ENCODE results near the gene FBXL15. TPM values are rescaled to one million over a fixed set of nuclear protein-coding genes. Genes with fewer than 3 reads are reported as not detected.
A peak's percentile ranks its signal among the peaks of the same experiment; 100 is the strongest.

The FBXL15 gene
- total and polyA plus RNA-seq, 2 of the 13 experiments (the other 11 are each of a cell fraction or from before 2014, with no cell fraction given) = 4.3 to 8.3 TPM

DNA sequence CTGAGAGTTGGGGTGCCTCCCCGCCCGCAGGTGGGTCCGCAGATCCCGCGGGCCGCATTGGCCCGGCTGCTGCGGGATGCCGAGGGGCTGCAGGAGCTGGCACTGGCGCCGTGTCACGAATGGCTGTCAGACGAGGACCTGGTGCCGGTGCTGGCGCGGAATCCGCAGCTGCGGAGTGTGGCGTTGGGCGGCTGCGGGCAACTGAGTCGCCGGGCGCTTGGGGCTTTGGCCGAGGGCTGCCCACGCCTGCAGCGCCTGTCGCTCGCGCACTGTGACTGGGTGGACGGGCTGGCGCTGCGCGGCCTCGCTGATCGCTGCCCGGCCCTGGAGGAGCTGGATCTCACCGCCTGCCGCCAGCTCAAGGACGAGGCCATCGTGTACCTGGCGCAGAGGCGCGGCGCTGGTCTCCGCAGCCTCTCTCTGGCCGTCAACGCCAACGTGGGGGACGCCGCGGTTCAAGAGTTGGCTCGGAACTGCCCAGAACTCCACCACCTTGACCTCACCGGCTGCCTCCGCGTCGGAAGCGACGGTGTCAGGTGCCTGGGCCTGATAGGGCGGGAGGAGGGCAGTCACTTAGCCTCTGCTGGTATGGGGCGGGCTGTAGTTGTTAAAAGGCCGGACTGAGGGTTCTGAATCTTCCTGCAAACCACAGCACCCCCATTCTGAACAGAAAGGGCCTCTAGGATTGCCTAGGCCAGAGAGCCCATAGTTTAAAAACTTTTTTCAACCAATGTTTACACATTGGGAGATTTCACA lies 1.3 kb downstream of the FBXL15 start (continued):
- no peak for TF ChIP-seq NRL (CRISPR knock-in tag; IDR thresholded peaks at IDR 0.05; ENCODE audit: borderline replicate concordance)
- TF ChIP-seq, protein P1, sequence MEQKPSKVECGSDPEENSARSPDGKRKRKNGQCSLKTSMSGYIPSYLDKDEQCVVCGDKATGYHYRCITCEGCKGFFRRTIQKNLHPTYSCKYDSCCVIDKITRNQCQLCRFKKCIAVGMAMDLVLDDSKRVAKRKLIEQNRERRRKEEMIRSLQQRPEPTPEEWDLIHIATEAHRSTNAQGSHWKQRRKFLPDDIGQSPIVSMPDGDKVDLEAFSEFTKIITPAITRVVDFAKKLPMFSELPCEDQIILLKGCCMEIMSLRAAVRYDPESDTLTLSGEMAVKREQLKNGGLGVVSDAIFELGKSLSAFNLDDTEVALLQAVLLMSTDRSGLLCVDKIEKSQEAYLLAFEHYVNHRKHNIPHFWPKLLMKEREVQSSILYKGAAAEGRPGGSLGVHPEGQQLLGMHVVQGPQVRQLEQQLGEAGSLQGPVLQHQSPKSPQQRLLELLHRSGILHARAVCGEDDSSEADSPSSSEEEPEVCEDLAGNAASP (CRISPR knock-in tag; IDR thresholded peaks at IDR 0.05; ENCODE audit: borderline replicate concordance) = no peak
- TF ChIP-seq NFE2L2 (IDR thresholded peaks at IDR 0.05; ENCODE audit: low read length) = no peak
- TF ChIP-seq, protein P2, sequence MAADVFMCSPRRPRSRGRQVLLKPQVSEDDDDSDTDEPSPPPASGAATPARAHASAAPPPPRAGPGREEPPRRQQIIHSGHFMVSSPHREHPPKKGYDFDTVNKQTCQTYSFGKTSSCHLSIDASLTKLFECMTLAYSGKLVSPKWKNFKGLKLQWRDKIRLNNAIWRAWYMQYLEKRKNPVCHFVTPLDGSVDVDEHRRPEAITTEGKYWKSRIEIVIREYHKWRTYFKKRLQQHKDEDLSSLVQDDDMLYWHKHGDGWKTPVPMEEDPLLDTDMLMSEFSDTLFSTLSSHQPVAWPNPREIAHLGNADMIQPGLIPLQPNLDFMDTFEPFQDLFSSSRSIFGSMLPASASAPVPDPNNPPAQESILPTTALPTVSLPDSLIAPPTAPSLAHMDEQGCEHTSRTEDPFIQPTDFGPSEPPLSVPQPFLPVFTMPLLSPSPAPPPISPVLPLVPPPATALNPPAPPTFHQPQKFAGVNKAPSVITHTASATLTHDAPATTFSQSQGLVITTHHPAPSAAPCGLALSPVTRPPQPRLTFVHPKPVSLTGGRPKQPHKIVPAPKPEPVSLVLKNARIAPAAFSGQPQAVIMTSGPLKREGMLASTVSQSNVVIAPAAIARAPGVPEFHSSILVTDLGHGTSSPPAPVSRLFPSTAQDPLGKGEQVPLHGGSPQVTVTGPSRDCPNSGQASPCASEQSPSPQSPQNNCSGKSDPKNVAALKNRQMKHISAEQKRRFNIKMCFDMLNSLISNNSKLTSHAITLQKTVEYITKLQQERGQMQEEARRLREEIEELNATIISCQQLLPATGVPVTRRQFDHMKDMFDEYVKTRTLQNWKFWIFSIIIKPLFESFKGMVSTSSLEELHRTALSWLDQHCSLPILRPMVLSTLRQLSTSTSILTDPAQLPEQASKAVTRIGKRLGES (CRISPR knock-in tag; IDR thresholded peaks at IDR 0.05; ENCODE audit: borderline replicate concordance) = no peak
- TF ChIP-seq, protein P3, sequence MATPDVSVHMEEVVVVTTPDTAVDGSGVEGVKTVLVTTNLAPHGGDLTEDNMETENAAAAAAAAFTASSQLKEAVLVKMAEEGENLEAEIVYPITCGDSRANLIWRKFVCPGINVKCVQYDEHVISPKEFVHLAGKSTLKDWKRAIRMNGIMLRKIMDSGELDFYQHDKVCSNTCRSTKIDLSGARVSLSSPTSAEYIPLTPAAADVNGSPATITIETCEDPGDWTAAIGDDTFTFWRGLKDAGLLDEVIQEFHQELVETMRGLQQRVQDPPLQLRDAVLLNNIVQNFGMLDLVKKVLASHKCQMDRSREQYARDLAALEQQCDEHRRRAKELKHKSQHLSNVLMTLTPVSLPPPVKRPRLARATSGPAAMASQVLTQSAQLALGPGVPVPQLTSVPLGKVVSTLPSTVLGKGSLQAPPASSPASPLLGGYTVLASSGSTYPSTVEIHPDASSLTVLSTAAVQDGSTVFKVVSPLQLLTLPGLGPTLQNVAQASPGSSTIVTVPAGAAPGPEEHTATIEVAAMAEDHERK (CRISPR knock-in tag; IDR thresholded peaks at IDR 0.05; ENCODE audit: low read depth) = no peak
- no peak for TF ChIP-seq HNF4G (IDR thresholded peaks at IDR 0.05; ENCODE audit: borderline replicate concordance, low read depth, low read length)
- no peak for TF ChIP-seq HNF4G (CRISPR knock-in tag; IDR thresholded peaks at IDR 0.05; ENCODE audit: borderline replicate concordance, low read depth)
- TF ChIP-seq, protein P4, sequence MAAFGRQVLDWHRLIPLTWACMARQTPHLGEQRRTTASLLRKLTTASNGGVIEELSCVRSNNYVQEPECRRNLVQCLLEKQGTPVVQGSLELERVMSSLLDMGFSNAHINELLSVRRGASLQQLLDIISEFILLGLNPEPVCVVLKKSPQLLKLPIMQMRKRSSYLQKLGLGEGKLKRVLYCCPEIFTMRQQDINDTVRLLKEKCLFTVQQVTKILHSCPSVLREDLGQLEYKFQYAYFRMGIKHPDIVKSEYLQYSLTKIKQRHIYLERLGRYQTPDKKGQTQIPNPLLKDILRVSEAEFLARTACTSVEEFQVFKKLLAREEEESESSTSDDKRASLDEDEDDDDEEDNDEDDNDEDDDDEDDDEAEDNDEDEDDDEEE (CRISPR knock-in tag; IDR thresholded peaks at IDR 0.05) = no peak
- TF ChIP-seq ZNF746 (CRISPR knock-in tag; IDR thresholded peaks at IDR 0.05) = no peak
- no peak for TF ChIP-seq KAT8 (CRISPR knock-in tag; IDR thresholded peaks at IDR 0.05)
- no peak for TF ChIP-seq ZSCAN22 (CRISPR knock-in tag; IDR thresholded peaks at IDR 0.05)
- TF ChIP-seq ZNF781 (CRISPR knock-in tag; IDR thresholded peaks at IDR 0.05; ENCODE audit: borderline replicate concordance, not compliant biosample characterization) = no peak
- TF ChIP-seq RNF2 (conservative IDR thresholded peaks at IDR 0.05; ENCODE audit: low read depth) = no peak
- TF ChIP-seq, protein P5, sequence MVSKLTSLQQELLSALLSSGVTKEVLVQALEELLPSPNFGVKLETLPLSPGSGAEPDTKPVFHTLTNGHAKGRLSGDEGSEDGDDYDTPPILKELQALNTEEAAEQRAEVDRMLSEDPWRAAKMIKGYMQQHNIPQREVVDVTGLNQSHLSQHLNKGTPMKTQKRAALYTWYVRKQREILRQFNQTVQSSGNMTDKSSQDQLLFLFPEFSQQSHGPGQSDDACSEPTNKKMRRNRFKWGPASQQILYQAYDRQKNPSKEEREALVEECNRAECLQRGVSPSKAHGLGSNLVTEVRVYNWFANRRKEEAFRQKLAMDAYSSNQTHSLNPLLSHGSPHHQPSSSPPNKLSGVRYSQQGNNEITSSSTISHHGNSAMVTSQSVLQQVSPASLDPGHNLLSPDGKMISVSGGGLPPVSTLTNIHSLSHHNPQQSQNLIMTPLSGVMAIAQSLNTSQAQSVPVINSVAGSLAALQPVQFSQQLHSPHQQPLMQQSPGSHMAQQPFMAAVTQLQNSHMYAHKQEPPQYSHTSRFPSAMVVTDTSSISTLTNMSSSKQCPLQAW (CRISPR knock-in tag; IDR thresholded peaks at IDR 0.05) = no peak; the same call in 1 of the 2 replicates
- TF ChIP-seq KDM4B (CRISPR knock-in tag; IDR thresholded peaks at IDR 0.05) = no peak
- TF ChIP-seq GLI4 (CRISPR knock-in tag; IDR thresholded peaks at IDR 0.05; ENCODE audit: borderline replicate concordance) = no peak
- no peak for TF ChIP-seq ESRRA (CRISPR knock-in tag; IDR thresholded peaks at IDR 0.05; ENCODE audit: low read depth)
- TF ChIP-seq GATAD1 (CRISPR knock-in tag; IDR thresholded peaks at IDR 0.05) = no peak
- no peak for TF ChIP-seq ZNF720 (CRISPR knock-in tag; IDR thresholded peaks at IDR 0.05)
- peak; percentile 43; the same call in 1 of the 2 replicates for TF ChIP-seq ZIK1 (CRISPR knock-in tag; IDR thresholded peaks at IDR 0.05; ENCODE audit: borderline replicate concordance, low read depth)

Measured in HepG2 (cell line).